Putamen (tissue), 1 donor: ENCODE results near the gene CAMK2A.

Experiments used
- DNase-seq: peaks from one replicate; pipeline ENCODE4 v3.0.0-alpha.2; 2016; ENCODE audit warnings: low spot score

The CAMK2A gene

DNA sequence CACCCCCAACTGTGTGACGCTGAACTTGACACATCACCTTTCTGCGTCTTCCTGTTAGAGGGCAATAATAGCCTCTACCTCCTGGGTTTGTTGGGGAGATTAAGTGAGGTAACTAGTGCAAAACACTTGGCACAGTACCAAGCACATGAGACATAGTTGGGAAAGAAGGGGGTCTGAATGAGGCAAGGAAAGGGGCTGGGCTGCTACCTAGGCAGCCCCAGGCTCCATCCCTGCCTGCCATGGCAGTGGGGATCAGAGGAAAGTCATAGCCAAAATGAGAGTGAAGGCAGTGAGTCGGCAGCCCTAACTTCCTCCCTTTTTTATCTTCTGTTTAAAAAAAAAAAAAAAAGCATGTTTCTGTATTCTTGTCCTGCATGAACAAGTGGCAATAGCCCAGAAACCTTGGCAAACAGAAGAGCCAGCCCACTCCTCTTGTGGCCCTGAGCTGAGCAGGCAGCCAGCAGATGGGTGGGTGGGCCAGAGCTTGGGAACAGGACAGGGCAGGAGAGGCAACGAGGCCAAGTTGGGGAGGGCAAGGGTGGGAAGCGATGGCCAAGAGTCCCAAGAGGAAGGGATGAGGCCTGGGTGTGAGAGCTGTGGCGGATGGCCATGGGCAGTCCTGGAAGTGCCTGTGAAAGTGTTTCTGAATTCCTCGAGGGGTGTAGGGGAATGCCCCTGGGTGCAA is 11.4 kb downstream of the CAMK2A start:
- DNase-seq, result no peak

DNA sequence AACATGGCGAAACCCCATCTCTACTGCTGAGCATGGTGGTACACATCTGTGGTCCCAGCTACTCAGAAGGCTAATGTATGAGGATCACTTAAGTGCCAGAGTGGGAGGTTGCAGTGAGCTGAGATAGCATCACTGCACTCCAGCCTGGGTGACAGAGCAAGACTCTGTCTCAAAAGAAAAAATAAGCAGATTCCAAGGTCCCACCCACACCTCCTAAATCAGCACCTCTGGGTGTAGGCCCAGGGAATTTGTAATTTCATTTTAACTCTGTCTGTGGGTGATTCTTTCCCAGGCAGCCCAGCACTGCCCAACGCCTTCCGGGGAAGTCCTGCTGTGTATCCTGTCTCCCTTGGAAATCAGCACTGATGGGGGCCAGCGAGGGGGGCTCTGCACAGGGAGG is 12.5 kb downstream of the CAMK2A start:
- no peak for DNase-seq

DNA sequence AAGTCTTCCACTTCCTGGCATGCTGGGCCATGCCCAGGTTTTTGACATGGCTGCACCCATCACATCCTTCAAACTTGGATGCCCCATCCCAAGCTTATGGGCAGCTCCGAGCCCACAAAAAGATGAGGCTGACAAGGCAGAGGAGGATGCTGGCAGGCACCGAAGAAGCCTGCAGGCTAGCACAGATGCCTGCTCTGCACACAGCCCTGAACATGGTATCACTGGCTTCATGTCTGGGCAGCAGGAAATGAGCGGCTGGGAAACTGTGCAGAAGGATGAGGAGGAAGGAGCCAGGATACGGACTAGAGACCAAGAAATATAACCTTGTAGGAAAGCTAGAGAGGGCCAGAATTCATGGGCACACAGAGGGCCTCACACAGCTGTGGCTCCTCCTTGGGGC is 14.8 kb downstream of the CAMK2A start:
- no peak for DNase-seq

DNA sequence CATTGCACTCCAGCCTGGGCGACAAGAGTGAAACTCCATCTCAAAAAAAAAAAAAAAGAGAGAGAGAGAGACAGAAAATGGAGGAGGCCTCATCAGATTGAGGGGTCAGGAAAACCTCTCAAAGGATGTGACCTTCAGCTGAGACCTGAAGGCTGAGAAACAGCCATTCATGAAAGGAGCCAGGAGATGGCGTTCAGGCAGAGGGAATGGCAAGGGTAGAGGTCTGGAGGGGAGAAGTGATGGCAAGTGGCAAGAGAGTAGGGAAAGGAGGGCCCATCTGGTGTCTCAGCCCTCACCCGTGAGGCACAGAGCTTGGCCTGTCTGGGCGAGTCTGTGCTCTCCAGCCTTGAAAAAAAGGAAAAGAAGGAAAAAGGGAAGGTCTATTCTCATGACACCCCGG is 17.0 kb downstream of the CAMK2A start:
- no peak for DNase-seq

DNA sequence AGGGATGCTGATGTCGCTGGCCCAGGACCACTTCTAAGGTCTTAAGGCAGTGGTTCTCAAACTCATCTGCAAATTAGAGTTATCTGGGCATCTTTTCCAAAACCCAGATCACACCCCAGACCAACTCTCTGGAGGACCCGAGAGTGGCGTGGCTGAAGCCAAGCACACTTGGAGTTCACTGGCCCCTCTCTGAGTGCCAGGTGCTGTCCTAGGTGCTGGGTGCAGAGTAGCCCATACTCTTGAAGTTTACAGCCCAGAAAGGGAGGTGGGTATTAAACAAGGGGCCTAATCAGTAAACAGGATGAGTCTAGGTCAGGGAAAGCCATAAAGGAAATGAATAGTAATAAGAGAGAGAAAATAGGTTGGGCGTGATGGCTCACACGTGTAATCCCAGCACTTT is 17.6 kb downstream of the CAMK2A start:
- no peak for DNase-seq

DNA sequence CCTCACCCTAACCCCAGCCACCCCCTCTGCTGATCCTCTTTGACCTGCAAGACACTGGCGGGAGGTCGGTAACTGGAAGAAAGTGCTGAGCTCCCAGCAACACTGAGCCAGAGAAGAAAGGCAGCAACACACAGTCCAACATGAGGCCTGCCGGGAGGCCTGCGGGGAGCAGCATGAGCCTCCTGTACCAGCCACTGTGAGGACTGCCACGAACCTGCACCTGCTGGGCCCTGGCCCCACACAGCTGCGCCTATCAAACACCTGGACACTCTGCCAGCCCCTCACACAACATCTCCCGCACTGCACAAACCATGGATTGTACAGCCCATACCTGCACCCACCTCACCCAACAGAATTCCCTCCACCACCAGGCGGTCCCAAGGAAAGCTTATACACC is 18.3 kb downstream of the CAMK2A start:
- no peak for DNase-seq

DNA sequence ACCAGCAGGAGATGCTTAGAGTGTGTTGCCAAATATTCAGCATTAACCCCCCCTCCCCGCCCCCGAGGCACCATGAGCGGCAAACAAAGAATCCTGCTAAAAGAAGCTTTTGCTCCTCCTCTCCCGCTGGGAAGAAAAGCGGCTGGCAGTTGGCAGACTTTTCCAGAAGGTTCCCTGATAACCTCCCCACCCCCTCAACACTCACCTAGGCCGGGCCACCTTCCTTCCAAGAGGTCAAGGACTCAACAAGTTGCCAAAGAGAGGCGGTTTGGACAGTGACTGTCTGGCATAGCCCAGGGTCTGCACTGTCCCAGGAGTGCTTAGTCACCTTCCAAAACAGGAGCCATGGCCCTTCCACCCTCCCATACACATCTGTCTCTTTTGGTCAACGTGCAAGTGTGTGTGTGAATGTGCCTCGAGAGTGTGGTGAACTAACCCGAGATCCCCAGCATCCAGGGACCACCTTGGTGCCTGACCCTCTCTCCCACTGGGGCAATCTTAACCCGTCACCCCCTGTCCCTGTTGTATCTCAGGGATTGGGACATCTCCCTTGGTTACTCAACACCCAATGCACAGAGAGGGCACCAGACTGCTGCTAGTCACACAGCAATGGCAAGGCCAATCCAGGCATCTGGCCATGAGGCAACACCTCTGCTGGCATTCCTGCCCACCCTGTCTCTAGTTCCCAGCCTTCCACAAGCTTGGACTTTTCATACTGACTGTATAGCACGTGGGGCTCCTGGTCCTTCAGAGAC is 18.9 kb downstream of the CAMK2A start:
- no peak for DNase-seq

DNA sequence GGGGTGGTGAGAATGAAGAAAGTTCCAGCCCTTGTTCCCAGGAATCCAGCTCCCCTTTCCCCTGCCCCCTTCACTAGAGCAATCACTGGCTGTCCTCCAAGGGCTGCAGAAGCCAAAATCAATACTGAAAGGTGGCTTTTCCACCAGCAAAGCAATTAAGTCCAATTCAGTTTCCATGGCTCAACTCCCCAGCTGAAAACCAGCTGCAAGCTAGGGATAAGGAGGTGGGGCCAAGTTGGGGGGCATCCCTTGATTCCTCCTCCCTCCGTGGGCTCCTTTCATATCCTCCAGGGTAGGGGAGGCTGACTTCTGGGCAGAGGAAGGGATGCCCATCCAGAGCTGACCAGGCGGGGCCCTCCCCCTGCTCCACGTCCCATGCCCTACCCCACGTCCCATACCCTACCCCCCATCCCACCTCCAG is 22.7 kb downstream of the CAMK2A start:
- DNase-seq, result no peak

DNA sequence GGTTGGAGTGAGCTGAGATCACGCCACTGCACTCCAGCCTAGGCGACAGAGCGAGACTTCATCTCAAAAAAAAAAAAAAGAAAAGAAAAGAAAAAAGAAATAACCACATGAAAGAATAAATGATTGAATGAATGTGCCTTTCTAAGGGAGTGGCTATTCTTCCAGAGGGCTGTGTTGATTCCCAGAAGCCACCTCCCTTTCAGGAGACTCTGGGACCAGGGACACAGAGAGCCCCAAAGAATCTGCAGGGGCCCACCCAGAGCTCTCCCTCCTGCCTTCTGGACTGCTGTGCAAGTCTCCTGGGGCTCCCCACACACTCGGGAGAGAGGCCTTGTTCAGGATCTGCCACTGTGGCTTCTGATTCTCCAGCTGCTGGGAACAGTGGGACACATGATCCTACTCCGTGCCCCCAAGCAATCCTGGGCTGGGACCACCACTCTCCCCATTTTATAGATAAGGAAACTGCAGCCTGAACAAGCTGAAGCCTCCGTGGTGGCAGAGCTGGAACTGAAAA is 23.6 kb downstream of the CAMK2A start:
- no peak for DNase-seq

DNA sequence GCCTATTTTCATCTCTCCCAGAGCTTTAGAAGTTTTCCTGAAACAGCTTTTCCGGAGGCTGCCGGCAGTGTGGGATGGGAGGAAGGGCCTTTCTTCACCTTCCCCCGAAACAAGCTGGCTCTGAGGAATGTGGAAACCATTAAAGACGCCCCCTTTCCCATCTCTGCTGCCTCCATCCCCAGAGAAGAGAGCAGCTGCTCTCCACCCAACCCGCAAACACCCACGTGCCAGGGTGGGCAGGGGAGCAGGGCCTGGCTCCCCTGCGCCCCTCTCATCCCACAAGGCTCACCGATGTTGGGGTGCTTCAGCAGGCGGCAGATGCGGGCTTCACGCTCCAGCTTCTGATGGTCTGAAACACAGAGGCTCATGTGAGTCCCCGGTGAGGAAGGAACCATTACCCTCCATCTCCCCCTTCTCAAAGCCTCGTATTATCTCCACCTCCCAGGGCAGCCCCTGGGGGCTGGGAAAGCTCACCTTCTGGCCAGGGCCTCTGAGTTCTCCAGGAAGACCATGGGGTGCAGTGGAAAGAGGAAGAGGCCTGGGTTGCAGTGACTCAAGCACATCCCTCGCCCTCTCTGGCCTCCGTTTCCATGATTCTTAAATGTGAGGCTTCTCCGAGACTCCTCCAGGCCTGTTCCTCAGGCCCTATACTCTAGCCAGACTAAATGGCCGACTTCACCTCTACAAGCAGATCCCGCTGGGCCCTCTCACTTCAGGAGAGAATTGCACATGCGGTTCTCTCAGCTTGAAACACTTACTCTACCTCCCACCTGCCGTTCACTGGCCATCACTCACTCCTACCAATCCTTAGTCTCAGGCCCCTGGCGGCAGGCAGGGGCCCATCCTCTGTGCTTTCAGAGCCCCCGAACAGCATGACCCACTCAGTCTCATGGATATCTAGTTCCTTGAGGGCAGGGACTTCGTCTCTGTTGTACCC is 24.6 kb downstream of the CAMK2A start:
- no peak for DNase-seq

DNA sequence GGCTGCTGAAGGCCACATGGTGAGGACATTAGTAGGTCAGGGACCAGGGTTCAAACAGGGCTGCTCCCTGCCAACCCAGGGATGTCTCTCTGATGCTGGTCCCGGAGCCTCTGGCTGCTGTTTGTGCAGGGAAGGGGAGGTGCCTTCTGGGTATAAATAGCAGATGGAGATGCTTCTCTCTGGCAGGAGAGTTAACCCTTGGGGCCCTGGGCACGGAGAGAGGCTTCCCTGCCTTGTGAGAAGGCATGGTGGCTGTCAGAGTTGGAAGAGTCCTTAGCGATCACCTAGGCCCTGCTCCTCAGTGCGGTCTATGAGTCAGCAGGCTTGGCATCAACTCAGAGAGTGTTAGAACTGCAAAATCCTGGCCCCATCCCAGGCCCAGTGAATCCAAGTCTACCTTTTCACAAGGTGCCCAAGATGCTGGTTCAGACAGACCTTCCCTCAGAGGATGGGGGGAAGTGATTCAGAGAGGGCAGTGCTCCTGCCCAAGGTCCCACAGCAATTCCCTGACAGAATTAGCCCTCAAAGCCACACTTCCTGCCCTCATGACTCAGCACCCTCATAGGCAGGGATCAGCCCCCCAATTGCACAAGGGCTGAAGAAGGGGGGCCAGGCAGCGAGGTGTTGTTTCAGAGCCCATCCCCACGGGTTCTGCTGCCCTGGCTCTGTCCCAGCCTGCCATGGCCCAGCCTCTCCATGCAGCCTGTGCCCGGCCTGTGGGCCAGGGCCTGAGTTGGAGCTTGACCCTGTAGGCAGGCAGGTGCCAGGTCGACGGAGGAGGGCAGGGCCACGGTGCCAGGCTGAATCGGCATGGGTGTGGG is 25.6 kb downstream of the CAMK2A start:
- DNase-seq, result no peak

DNA sequence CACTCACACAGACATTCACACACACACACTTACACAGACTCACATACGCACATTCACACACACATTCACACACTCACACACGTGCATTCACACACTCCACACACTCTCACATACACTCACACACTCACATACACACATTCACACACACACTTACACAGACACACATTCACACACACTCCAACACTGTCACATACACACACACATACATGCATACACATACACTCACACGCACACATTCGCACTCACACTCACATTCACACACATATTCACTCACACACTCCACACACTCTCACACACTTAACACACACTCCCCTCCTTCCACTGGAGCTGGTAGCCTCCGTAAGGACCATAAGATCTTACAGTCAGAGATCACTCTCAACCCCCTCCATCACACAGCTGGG is 26.2 kb downstream of the CAMK2A start:
- no peak for DNase-seq

DNA sequence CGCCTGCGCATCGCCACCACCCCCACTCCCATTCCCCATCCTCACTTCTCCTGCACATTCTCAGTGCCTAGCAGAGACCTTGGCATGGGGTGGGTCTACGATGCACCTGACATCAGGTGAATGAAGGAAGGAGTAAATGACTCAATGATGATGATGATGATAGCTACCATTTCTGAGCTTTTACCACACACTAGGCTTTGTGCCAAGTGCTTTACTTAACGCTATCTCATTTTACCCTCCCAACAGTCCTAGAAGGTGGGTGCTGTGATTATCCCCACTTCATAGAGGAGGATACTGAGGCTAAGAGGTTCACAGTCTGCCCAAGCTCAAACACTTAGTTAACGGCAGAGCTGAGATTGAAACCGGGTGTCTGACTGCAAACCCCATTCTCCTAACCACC is 27.1 kb downstream of the CAMK2A start:
- no peak for DNase-seq

DNA sequence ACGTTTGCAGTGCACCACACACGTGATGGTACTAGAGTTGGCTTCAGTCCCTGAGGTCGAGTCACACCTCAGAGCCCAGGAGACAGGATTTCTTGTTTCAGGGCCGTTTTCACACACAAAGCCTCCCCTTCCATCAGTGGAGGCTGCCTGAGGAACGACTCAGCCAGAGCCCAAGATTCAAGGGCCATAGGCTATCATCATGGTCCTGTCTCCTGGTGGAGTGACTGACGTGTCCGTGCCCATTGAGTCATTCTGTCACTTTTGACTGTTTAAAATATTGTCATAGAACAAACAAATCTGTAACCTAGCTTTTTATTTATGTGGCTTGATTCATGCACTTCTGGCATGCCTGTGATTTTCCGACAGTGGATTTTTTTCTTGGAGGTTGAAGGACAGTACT is 28.3 kb downstream of the CAMK2A start:
- DNase-seq, result no peak

DNA sequence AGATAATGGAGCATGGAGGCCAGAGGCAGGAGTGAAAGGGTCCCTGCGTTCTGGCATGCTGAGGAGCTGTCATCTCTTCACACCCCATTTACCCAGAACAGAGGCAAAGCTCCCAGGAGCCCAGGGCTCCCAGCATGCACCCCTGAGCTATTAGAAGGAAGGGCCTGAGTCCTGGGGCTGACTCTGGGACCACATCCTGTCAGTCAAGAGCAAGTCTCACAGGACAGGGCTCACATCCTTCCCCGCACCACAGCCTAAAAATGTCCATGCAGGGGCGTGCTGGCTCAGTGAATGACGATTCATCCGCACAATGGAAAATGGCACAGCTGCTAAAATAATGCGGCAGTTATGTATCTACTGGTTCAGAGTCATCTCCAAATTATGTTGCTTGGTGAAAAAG is 31.4 kb downstream of the CAMK2A start:
- DNase-seq, result peak; percentile 25

DNA sequence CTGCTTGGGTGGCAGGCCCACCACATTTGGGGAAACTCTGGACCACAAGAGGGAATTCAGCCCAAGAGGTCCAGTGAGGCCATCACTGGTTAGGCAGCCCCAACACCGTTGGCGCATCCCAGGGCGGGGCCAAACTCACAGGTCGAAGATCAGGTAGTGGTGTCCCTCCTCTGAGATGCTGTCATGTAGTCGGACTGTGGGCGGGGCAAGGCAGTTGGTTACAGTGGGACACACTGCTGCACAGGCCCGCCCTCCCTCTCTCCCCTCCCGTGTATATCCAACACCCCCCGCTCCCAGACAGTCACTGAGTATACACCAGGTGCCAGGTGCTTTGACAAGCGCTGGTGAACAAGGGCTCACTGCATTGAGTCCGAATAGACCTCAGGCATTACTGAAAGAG is 32.1 kb downstream of the CAMK2A start:
- DNase-seq, result no peak

DNA sequence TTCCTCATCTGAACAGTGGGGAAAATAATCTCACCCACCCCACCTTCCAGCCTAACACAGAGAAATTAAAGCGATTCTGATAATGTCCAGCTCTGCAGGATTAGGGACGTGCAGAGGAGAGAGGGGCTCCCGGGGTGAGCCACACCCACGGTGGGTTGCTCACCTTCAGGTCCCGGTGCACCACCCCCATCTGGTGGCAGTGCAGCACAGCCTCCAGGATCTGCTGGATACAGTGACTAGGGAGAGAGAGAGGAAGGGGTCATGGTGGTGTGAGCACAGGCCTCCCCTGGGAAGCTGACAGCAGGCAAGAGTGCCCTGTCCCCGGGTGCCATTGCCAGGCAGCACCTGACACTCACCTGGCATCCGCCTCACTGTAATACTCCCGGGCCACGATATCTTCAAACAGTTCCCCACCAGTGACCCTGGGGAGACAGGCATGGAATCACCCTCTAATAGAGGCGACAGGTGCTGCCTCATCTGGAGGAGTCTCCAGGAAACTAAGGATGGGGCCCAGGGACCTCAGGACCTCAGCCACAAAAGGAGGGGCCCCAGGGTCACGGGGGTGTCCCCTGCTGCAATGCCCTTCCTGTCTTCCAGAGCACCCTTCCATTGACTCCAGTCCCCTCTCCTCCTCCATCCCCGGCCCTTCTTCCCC is 33.0 kb downstream of the CAMK2A start:
- DNase-seq, result no peak

DNA sequence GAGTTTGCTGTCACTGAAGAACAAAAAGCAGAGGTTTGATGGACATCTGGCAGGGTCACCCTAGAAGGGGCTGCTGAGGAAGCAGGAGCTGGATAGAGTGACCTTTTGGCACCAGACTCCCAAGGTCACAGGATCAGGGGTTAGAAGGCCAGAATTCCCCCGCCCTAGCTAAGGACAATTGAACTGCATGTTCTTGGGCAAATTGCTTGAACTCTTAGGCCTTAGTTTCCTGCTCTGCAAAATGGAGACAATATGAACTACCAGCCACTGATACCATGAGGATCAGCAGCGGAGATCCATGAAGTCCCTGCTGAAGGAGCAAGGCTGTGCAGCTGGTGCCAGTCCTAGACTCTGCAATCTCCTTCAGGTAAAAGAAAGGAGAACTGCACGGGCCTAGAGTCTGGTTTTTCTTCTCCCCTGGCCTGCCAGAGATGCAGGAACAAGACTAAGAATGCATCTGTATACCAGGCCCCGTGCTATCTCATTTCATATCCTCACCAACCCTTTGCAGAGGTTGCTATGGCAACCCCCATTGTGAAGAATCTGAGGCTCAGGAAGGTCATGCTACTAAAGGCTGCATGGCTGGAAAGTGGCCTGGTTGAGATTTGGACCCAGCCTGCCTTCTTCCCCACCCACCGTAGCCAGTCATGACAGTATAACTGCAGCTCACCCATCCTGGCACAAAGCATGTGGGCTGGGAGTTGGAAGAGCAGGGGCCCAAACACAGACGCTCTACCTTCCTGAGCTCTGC is 33.7 kb downstream of the CAMK2A start:
- no peak for DNase-seq

DNA sequence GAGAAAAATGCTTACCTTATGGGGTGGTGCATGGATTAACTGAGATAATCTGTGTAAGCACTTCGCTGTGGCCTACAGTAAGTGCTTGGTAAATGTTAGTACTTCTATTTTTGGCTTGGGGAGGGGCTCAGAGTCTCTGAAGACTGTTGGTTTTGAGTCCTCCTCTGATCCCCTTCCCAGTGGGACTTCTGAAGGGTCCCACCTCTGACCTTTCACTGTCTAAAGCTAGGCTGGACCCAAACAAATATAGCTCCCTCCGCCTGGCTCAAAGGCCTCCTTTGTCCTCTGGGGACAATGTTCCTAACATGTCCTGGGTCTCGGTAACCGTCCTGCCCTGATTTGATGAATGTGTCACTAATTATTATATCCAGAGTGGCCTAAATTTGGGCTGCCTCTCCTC is 34.8 kb downstream of the CAMK2A start:
- no peak for DNase-seq

DNA sequence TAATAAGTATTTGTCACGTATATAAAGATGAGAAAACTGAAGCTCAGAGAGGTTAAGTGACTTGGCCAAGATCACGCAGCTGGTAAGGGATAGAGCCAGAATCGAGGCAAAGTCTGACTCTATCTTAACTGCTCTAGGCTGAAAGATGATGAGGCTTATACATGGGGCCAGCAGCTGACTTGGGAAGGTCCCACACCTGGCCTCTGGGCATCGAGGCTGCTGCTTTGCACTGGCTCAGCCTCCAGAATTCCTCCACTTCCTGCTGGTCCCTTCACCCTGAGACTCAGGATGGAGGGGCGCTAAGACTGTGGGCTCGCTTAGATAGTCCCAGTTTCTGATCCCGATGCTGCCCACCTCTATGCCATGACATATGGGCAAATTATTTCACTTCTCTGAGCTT is 35.2 kb downstream of the CAMK2A start:
- no peak for DNase-seq
